ENCODE data around the gene CFLAR.
A peak's percentile ranks its signal among the peaks of the same experiment; 100 is the strongest.

Gene CFLAR

DNA sequence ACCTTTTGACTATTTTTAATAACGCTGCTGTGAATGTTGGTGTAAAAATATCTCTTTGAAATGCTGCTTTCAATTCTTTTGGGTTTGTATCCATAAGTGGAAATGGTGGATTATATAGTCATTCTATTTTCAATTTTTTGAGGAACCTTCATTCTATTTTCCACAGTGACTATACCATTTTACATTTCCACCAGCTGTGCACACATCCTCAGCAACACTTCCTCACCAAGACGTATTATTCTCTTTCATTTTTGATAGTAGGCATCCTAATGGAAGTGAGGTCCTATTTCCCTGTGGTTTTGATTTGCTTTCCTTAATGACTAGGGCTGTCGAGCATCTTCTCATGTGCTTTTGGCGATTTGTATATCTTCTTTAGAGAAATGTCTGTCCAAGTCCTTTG lies 81.8 kb downstream of the CFLAR start:
- no peak for TF ChIP-seq ZXDB (tag by site-specific recombination; IDR thresholded peaks at IDR 0.05)
- TF ChIP-seq ZBTB17 (tag by site-specific recombination; IDR thresholded peaks at IDR 0.05), result no peak
- TF ChIP-seq ZNF610 (tag by site-specific recombination; IDR thresholded peaks at IDR 0.05; ENCODE audit: borderline replicate concordance), result no peak
- TF ChIP-seq, protein P1, sequence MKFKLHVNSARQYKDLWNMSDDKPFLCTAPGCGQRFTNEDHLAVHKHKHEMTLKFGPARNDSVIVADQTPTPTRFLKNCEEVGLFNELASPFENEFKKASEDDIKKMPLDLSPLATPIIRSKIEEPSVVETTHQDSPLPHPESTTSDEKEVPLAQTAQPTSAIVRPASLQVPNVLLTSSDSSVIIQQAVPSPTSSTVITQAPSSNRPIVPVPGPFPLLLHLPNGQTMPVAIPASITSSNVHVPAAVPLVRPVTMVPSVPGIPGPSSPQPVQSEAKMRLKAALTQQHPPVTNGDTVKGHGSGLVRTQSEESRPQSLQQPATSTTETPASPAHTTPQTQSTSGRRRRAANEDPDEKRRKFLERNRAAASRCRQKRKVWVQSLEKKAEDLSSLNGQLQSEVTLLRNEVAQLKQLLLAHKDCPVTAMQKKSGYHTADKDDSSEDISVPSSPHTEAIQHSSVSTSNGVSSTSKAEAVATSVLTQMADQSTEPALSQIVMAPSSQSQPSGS (tag by site-specific recombination; IDR thresholded peaks at IDR 0.05; ENCODE audit: low read depth), result no peak
- TF ChIP-seq, protein P2, sequence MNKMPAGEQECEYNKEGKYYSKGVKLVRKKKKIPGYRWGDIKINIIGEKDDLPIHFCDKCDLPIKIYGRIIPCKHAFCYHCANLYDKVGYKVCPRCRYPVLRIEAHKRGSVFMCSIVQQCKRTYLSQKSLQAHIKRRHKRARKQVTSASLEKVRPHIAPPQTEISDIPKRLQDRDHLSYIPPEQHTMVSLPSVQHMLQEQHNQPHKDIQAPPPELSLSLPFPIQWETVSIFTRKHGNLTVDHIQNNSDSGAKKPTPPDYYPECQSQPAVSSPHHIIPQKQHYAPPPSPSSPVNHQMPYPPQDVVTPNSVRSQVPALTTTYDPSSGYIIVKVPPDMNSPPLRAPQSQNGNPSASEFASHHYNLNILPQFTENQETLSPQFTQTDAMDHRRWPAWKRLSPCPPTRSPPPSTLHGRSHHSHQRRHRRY (tag by site-specific recombination; IDR thresholded peaks at IDR 0.05), result no peak
- H3K4me3 ChIP-seq (ENCODE audit: low read depth, low read length), result no peak overlapping the region
- CTCF ChIA-PET, result interaction anchor here (1.3 kb wide), 1 partner anchor 35 kb away, joined by 4 read pairs; no protein-coding TSS in a partner anchor
- H3K4me1 ChIP-seq (ENCODE audit: control insufficient read depth, insufficient read depth, low read length), result no peaks in the 10 kb centered on the region
- peaks cover 0 to 41% of the 10 kb centered on the region in 2 experiments; a peak in 1 of 3 replicates for H3K36me3 ChIP-seq (ENCODE audit: control insufficient read depth in 2 of 2, insufficient read depth in 1 of 2, low read length in 2 of 2)
- no peak overlapping the region for H3K27ac ChIP-seq (ENCODE audit: extremely low read depth, low read depth, low read length)
- no peaks in the 10 kb centered on the region for H3K9me3 ChIP-seq (ENCODE audit: control insufficient read depth, insufficient read depth, low read depth, low read length)
- POLR2A ChIA-PET, result no interaction called here

DNA sequence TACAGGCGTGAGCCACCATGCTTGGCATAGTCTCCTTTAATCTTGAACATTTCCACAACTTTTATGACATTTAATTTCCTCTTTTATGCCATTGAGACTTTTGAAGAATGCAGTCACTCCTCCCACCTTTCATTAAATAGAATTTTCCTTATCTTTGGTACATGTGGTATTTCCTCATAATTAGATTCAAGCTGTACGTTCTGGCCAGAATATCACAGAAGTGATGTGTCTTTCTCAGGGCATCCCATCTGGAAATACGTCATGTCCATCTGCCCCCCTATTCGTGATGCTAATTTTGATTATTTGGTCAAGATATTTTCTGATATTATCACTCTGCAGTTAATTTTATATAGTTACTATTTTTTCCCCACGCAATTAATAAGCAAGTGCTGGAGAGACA lies 83.9 kb downstream of the CFLAR start:
- Histone ChIP-seq H3K36me3 (ENCODE audit: control insufficient read depth in 2 of 2, insufficient read depth in 1 of 2, low read length in 2 of 2) (peaks cover 0 to 33% of the 10 kb centered on the region in 2 experiments; a peak in 1 of 3 replicates), H3K27ac (ENCODE audit: extremely low read depth, low read depth, low read length) (no peak overlapping the region), H3K9me3 (ENCODE audit: control insufficient read depth, insufficient read depth, low read depth, low read length) (no peaks in the 10 kb centered on the region), H3K4me1 (ENCODE audit: control insufficient read depth, insufficient read depth, low read length) (no peaks in the 10 kb centered on the region), H3K4me3 (ENCODE audit: low read depth, low read length) (no peak overlapping the region)
- no peak for TF ChIP-seq BCL11A (tag by site-specific recombination; IDR thresholded peaks at IDR 0.05; ENCODE audit: low read depth)
- TF ChIP-seq, protein P3, sequence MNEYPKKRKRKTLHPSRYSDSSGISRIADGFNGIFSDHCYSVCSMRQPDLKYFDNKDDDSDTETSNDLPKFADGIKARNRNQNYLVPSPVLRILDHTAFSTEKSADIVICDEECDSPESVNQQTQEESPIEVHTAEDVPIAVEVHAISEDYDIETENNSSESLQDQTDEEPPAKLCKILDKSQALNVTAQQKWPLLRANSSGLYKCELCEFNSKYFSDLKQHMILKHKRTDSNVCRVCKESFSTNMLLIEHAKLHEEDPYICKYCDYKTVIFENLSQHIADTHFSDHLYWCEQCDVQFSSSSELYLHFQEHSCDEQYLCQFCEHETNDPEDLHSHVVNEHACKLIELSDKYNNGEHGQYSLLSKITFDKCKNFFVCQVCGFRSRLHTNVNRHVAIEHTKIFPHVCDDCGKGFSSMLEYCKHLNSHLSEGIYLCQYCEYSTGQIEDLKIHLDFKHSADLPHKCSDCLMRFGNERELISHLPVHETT (tag by site-specific recombination; IDR thresholded peaks at IDR 0.05), result no peak
- no peak for TF ChIP-seq ZNF544 (tag by site-specific recombination; IDR thresholded peaks at IDR 0.05)
- no peak for TF ChIP-seq ZBTB1 (tag by site-specific recombination; IDR thresholded peaks at IDR 0.05)
- no peak for TF ChIP-seq ZNF391 (tag by site-specific recombination; IDR thresholded peaks at IDR 0.05; ENCODE audit: borderline replicate concordance, low read depth)
- TF ChIP-seq KLF1 (tag by site-specific recombination; IDR thresholded peaks at IDR 0.05), result no peak
- TF ChIP-seq, protein P4, sequence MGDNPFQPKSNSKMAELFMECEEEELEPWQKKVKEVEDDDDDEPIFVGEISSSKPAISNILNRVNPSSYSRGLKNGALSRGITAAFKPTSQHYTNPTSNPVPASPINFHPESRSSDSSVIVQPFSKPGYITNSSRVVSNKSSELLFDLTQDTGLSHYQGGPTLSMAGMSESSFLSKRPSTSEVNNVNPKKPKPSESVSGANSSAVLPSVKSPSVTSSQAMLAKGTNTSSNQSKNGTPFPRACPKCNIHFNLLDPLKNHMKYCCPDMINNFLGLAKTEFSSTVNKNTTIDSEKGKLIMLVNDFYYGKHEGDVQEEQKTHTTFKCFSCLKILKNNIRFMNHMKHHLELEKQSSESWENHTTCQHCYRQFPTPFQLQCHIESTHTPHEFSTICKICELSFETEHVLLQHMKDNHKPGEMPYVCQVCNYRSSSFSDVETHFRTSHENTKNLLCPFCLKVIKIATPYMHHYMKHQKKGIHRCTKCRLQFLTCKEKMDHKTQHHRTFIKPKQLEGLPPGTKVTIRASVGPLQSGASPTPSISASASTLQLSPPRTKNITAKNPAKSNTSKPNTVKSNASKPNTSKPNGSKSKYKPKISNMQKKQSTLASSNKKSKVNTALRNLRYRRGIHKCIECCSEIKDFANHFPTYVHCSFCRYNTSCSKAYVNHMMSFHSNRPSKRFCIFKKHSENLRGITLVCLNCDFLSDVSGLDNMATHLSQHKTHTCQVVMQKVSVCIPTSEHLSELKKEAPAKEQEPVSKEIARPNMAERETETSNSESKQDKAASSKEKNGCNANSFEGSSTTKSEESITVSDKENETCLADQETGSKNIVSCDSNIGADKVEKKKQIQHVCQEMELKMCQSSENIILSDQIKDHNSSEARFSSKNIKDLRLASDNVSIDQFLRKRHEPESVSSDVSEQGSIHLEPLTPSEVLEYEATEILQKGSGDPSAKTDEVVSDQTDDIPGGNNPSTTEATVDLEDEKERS (tag by site-specific recombination; IDR thresholded peaks at IDR 0.05), result no peak
- ChIA-PET POLR2A (no interaction called here), CTCF (interaction anchor here (0.8 to 1.3 kb wide), 2 partner anchors 17 to 32 kb away, joined by 3 to 4 read pairs; partner anchors contain the start of gene CASP10)

DNA sequence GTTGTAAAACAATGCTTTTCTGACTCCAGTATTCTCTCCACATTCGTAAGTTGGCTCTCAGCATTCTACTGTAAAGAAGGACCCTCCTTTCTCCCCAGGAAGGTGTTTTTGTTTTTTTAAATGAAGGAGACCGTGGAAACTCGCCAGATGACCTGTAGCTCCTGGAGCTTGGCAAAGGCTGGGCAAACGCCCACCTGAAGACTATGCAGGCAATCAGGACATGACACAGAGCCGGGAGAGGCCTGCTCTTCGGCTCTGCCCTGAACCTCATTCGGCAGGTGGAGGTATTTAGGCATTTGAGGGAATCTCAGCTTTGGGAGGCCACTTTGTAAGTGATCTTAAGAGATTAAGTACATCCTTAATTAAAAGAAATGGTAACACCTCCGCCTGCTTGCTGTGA lies 84.4 kb downstream of the CFLAR start:
- no peak for TF ChIP-seq HIC1 (tag by site-specific recombination; IDR thresholded peaks at IDR 0.05)
- 0 out of 2 replicates have a peak, but pooled peaks have one; percentile 29 for TF ChIP-seq SCRT2 (tag by site-specific recombination; IDR thresholded peaks at IDR 0.05)
- peaks cover 0 to 34% of the 10 kb centered on the region in 2 experiments; a peak in 1 of 3 replicates for H3K36me3 ChIP-seq (ENCODE audit: control insufficient read depth in 2 of 2, insufficient read depth in 1 of 2, low read length in 2 of 2)
- no peak overlapping the region for H3K4me3 ChIP-seq (ENCODE audit: low read depth, low read length)
- no peaks in the 10 kb centered on the region for H3K4me1 ChIP-seq (ENCODE audit: control insufficient read depth, insufficient read depth, low read length)
- H3K9me3 ChIP-seq (ENCODE audit: control insufficient read depth, insufficient read depth, low read depth, low read length), result no peaks in the 10 kb centered on the region
- H3K27ac ChIP-seq (ENCODE audit: extremely low read depth, low read depth, low read length), result no peak overlapping the region
- CTCF ChIA-PET, result interaction anchor here (0.8 to 1.3 kb wide), 2 partner anchors 18 to 32 kb away, joined by 3 to 4 read pairs; partner anchors contain the start of gene CASP10
- POLR2A ChIA-PET, result no interaction called here

Data from HEK293 (cell line).